MCF 10A (cell line): Measurements from ENCODE around the gene SLC26A8. TPM values are rescaled to one million over a fixed set of nuclear protein-coding genes. Genes with fewer than 3 reads are reported as not detected.

Source experiments
- BruUV-seq: library from RNA; stranded (reverse); fragments of 400-500 nt; replicated peaks from 2 replicates; lab custom pipeline; 2021; lab: Mats Ljungman, UMichigan
- CTCF ChIA-PET: fragments of 300-600 bp; sonication (Branson Sonifier 250); formaldehyde crosslinking; extraction: SDS; loops from one replicate; lab custom pipeline; 2021; ENCODE audit warnings: antibody characterized with exemption, inconsistent platforms; lab: Yijun Ruan, JAX
- POLR2A ChIA-PET: fragments of 300-600, 350-650 bp; sonication (Branson Sonifier 250); formaldehyde crosslinking; extraction: SDS; loops from one replicate; lab custom pipeline; 2020; ENCODE audit warnings: antibody characterized with exemption, inconsistent platforms; lab: Yijun Ruan, JAX
- DNase-seq: peaks from one replicate; pipeline ENCODE4 v3.0.0-alpha.2; 2018; ENCODE audit not compliant: unreplicated experiment
- H3K27ac Mint-ChIP-seq: one replicate; pipeline ENCODE4 v1.8.0; 2022; ENCODE audit warnings: mild to moderate bottlenecking, low read depth, mixed read lengths; ENCODE audit not compliant: unreplicated experiment
- H3K27me3 Mint-ChIP-seq: one replicate; pipeline ENCODE4 v1.8.0; 2022; ENCODE audit warnings: mixed read lengths; ENCODE audit not compliant: insufficient read depth, unreplicated experiment
- H3K36me3 Mint-ChIP-seq: one replicate; pipeline ENCODE4 v1.8.0; 2022; ENCODE audit warnings: mild to moderate bottlenecking, moderate library complexity, mixed read lengths; ENCODE audit not compliant: insufficient read depth, unreplicated experiment
- H3K4me1 Mint-ChIP-seq: one replicate; pipeline ENCODE4 v1.8.0; 2022; ENCODE audit warnings: mixed read lengths; ENCODE audit not compliant: insufficient read depth, unreplicated experiment
- H3K4me3 Mint-ChIP-seq: one replicate; pipeline ENCODE4 v1.8.0; 2022; ENCODE audit warnings: mild to moderate bottlenecking, moderate library complexity, mixed read lengths; ENCODE audit not compliant: unreplicated experiment
- H3K9me3 Mint-ChIP-seq: one replicate; pipeline ENCODE4 v1.8.0; 2022; ENCODE audit warnings: mixed read lengths; ENCODE audit not compliant: unreplicated experiment
- CTCF ChIP-seq: fragments of 200-600 bp; IDR thresholded peaks from one replicate; pipeline ENCODE4 v1.8.0; 2022; ENCODE audit warnings: antibody characterized with exemption, mild to moderate bottlenecking; ENCODE audit not compliant: unreplicated experiment
- intact Hi-C: fragments of 100-400 bp; cut with micrococcal nuclease; formaldehyde crosslinking; loops from 2 replicates; pipeline ENCODE4 v1.14.1; 2022
- total RNA-seq: library from RNA; stranded (reverse); gene quantifications from 2 replicates; pipeline ENCODE4 v1.2.3, GENCODE V29; 2022

SLC26A8 gene
- total RNA-seq, 1 experiment from 2014 or later, result not detected

GRCh38 chr6:35977308-35977707 lies 47.1 kb downstream of the SLC26A8 start:
- TF ChIP-seq CTCF, result no peak
- H3K4me1 Mint-ChIP-seq, result peaks cover 5% of the 10 kb centered on the region
- POLR2A ChIA-PET, result interaction anchor here (0.7 kb wide), 1 partner anchor 430 kb away, joined by 3 read pairs; no protein-coding TSS in a partner anchor
- peaks cover 9% of the 10 kb centered on the region for H3K27me3 Mint-ChIP-seq
- H3K36me3 Mint-ChIP-seq, result no peaks in the 10 kb centered on the region
- intact Hi-C loops, result no loop called here
- CTCF ChIA-PET, result no interaction called here
- no TSS peak for BruUV-seq
- H3K27ac Mint-ChIP-seq, result no peak overlapping the region
- no peaks in the 10 kb centered on the region for H3K9me3 Mint-ChIP-seq
- no peak for DNase-seq
- no peak overlapping the region for H3K4me3 Mint-ChIP-seq

GRCh38 chr6:35973670-35974222 lies 50.7 kb downstream of the SLC26A8 start:
- Mint-ChIP-seq H3K36me3 (no peaks in the 10 kb centered on the region), H3K27ac (no peak overlapping the region), H3K9me3 (no peaks in the 10 kb centered on the region), H3K27me3 (no peaks in the 10 kb centered on the region), H3K4me3 (no peak overlapping the region), H3K4me1 (peaks cover 5% of the 10 kb centered on the region)
- no TSS peak for BruUV-seq
- no peak for TF ChIP-seq CTCF
- ChIA-PET POLR2A (interaction anchor here (0.6 to 0.8 kb wide), 2 partner anchors 54 to 121 kb away, joined by 3 to 4 read pairs; no protein-coding TSS in a partner anchor), CTCF (interaction anchor here (0.6 to 0.7 kb wide), 2 partner anchors 28 to 518 kb away, joined by 3 to 4 read pairs; no protein-coding TSS in a partner anchor)
- intact Hi-C loops, result no loop called here
- DNase-seq, result peak; percentile 41

GRCh38 chr6:35972471-35973367 lies 51.7 kb downstream of the SLC26A8 start:
- ChIA-PET POLR2A (no interaction called here), CTCF (interaction anchor here (0.7 kb wide), 1 partner anchor 29 kb away, joined by 4 read pairs; no protein-coding TSS in a partner anchor)
- TF ChIP-seq CTCF, result no peak
- Mint-ChIP-seq H3K4me1 (peaks cover 5% of the 10 kb centered on the region), H3K36me3 (no peaks in the 10 kb centered on the region), H3K9me3 (no peaks in the 10 kb centered on the region), H3K27ac (no peak overlapping the region), H3K4me3 (no peak overlapping the region), H3K27me3 (no peaks in the 10 kb centered on the region)
- DNase-seq, result no peak
- BruUV-seq, result no TSS peak
- intact Hi-C loops, result no loop called here

- intact Hi-C loops, result no loop called here
- no peak for TF ChIP-seq CTCF
- H3K36me3 Mint-ChIP-seq, result no peaks in the 10 kb centered on the region
- H3K27ac Mint-ChIP-seq, result no peak overlapping the region
- peak; percentile 48 for DNase-seq
- BruUV-seq, result no TSS peak
- H3K27me3 Mint-ChIP-seq, result no peaks in the 10 kb centered on the region
- ChIA-PET CTCF (interaction anchor here (0.6 kb wide), 1 partner anchor 34 kb away, joined by 3 read pairs; no protein-coding TSS in a partner anchor), POLR2A (interaction anchor here (0.7 to 2.3 kb wide), 2 partner anchors 16 to 796 kb away, joined by 3 to 10 read pairs; no protein-coding TSS in a partner anchor)
- H3K4me1 Mint-ChIP-seq, result peaks cover 5% of the 10 kb centered on the region
- H3K4me3 Mint-ChIP-seq, result no peak overlapping the region
- H3K9me3 Mint-ChIP-seq, result no peaks in the 10 kb centered on the region
These were observed 54.3 kb downstream of the SLC26A8 start for GRCh38 chr6:35970181-35970580.
